Measurements from ENCODE around the gene OSBP2.

OSBP2 gene

DNA sequence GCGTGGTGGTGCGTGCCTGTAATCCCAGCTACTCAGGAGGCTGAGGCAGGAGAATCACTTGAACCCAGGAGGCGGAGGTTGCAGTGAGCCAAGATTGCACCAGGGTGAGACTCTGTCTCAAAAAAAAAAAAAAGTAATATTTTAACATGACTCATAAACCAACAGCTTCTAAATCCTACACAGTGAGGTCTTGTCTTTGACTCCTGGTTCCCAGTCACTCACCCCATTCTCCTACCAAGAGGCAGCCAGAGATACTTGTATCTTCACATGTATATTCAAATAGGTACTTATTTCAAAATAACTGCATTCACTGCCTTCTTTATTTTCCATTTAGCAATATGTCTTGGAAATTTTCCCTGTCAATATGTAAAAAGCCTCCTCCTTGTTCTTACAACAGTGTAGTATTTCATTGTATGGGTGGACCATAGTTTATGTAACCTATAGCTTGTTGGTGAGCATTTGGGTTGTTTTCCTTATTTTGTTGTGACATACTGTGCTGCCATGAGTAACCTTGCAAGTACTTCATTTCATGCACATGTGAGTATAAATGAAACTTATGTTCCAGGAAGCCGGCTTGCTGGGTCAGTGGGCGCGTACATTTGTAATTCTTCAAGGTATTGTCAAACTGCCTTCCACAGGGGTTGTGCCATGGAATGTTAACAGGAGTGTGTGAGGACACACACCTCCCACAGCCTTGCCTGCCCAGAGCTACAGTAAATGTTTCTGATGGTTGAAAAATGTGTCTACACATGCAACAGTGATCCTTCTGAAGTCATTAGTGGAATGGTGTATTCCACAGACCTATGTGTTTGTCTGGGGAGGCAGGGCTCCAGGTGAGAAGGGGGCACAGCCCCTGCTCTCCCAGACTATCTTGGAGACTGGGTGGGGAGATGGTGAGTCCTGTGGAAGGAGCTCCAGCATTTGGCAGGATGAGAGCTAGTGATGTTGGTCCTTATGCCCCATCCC is 47.9 kb downstream of the OSBP2 start:
- Histone ChIP-seq H3K79me1 (replicated peaks; ENCODE audit: low read length, poor library complexity, severe bottlenecking) (no peaks in the 10 kb centered on the region), H3K4me2 (ENCODE audit: low read length, poor library complexity, severe bottlenecking) (no peak overlapping the region), H3K9me3 (ENCODE audit: control insufficient read depth, low read length) (no peaks in the 10 kb centered on the region), H3K4ac (ENCODE audit: low read depth in 1 of 2, low read length in 2 of 2) (no peak overlapping the region), H3K4me1 (ENCODE audit: control insufficient read depth, insufficient read depth, low read depth, low read length) (no peaks in the 10 kb centered on the region), H2BK120ac (ENCODE audit: low read depth, low read length) (no peak overlapping the region), H3K4me3 (ENCODE audit: insufficient read depth in 1 of 2, low read depth in 1 of 2, low read length in 2 of 2) (no peak overlapping the region), H4K91ac (ENCODE audit: low read length) (no peak overlapping the region), H4K8ac (ENCODE audit: low read length) (no peak overlapping the region), H2BK12ac (ENCODE audit: low read length in 2 of 2) (no peak overlapping the region), H2BK5ac (ENCODE audit: low read depth, low read length, poor library complexity, severe bottlenecking) (no peak overlapping the region), H3K36me3 (ENCODE audit: control insufficient read depth in 1 of 2, insufficient read depth in 2 of 2, low read depth in 1 of 2, low read length in 2 of 2) (no peaks in the 10 kb centered on the region), H2AFZ (ENCODE audit: low read depth, low read length) (no peak overlapping the region), H3K18ac (ENCODE audit: low read depth in 1 of 2, low read length in 2 of 2) (no peak overlapping the region), H3K27ac (ENCODE audit: low read length, poor library complexity, severe bottlenecking) (no peak overlapping the region), H3K9ac (ENCODE audit: low read length) (no peak overlapping the region), H3K14ac (ENCODE audit: low read length in 2 of 2) (no peak overlapping the region), H3K27me3 (ENCODE audit: control insufficient read depth in 1 of 2, insufficient read depth in 1 of 2, low read length in 2 of 2) (no peaks in the 10 kb centered on the region), H2AK5ac (ENCODE audit: low read length, severe bottlenecking) (no peak overlapping the region), H3K23ac (ENCODE audit: low read length in 2 of 2) (no peak overlapping the region), H2BK15ac (ENCODE audit: low read depth, poor library complexity, severe bottlenecking) (no peak overlapping the region)
- no peak for DNase-seq
- WGBS: 86% methylated on average over 6 of the region's 6 CpGs

DNA sequence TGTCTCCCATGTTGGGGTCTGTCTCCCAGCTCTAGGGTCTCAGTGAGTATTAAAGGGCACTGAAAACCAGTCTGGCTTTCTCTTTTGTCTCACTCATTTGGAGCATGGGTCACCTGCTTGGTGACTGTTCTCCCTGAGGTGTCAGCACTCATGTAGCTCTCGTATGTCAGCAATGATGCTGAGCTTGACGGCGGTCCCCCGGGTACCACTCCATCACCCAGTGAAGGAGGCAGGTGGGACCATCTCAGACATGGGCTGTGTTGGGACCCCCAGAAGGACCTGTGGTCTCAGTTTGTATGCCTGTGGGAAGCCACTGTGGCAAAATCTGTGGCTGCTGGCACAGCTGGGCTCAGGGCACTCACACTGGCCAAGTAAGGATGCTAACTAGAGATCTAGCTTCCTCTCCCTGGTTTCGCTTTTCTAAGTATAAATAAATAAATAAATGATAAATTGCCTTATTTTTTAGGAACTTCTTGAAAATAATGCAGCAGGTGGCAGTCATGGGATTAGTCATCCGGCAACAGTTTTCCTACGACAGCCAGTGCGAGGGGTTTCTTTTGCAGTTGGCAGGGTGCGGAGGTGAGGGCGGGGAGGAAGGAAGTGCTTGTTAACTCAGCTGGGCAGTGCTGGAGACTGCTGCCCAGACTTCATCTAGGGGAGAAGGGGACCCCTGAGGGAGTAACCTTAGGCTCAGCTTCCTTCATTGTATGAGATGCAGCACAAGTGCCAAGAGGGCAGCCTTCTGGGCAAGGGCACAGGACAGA is 48.8 kb downstream of the OSBP2 start:
- H3K14ac ChIP-seq (ENCODE audit: low read length in 2 of 2): no peak overlapping the region
- no peak overlapping the region for H4K8ac ChIP-seq (ENCODE audit: low read length)
- no peak overlapping the region for H3K18ac ChIP-seq (ENCODE audit: low read depth in 1 of 2, low read length in 2 of 2)
- H3K4me3 ChIP-seq (ENCODE audit: insufficient read depth in 1 of 2, low read depth in 1 of 2, low read length in 2 of 2): no peak overlapping the region
- no peak overlapping the region for H4K91ac ChIP-seq (ENCODE audit: low read length)
- no peak overlapping the region for H3K27ac ChIP-seq (ENCODE audit: low read length, poor library complexity, severe bottlenecking)
- H2BK15ac ChIP-seq (ENCODE audit: low read depth, poor library complexity, severe bottlenecking): no peak overlapping the region
- H2AFZ ChIP-seq (ENCODE audit: low read depth, low read length): no peak overlapping the region
- no peak for DNase-seq
- no peak overlapping the region for H3K4me2 ChIP-seq (ENCODE audit: low read length, poor library complexity, severe bottlenecking)
- no peak overlapping the region for H3K4ac ChIP-seq (ENCODE audit: low read depth in 1 of 2, low read length in 2 of 2)
- H3K9me3 ChIP-seq (ENCODE audit: control insufficient read depth, low read length): no peaks in the 10 kb centered on the region
- no peaks in the 10 kb centered on the region for H3K79me1 ChIP-seq (replicated peaks; ENCODE audit: low read length, poor library complexity, severe bottlenecking)
- WGBS: 92% methylated on average over 9 of the region's 10 CpGs
- H2BK12ac ChIP-seq (ENCODE audit: low read length in 2 of 2): no peak overlapping the region
- no peak overlapping the region for H3K9ac ChIP-seq (ENCODE audit: low read length)
- H2BK5ac ChIP-seq (ENCODE audit: low read depth, low read length, poor library complexity, severe bottlenecking): no peak overlapping the region
- no peak overlapping the region for H3K23ac ChIP-seq (ENCODE audit: low read length in 2 of 2)
- no peak overlapping the region for H2AK5ac ChIP-seq (ENCODE audit: low read length, severe bottlenecking)
- no peaks in the 10 kb centered on the region for H3K36me3 ChIP-seq (ENCODE audit: control insufficient read depth in 1 of 2, insufficient read depth in 2 of 2, low read depth in 1 of 2, low read length in 2 of 2)
- no peaks in the 10 kb centered on the region for H3K27me3 ChIP-seq (ENCODE audit: control insufficient read depth in 1 of 2, insufficient read depth in 1 of 2, low read length in 2 of 2)
- no peak overlapping the region for H2BK120ac ChIP-seq (ENCODE audit: low read depth, low read length)
- H3K4me1 ChIP-seq (ENCODE audit: control insufficient read depth, insufficient read depth, low read depth, low read length): no peaks in the 10 kb centered on the region

DNA sequence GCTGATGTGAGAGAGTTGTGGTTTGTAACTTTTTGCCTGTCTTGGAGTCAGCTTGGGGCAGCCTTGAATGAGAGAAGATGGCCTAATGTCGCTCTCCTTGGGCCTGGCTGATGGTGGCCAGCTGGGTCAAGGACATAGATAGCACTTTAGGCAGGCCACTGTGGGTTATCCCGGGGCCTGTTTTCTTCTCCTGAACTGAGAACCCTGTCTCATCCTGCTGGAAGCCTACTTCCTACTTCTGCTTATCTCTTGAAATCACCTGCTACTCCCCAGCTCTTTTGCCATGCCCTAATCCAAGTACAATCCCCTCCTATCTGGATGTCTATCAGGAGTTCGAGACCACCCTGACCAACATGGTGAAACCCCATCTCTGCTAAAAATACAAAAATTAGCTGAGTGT is 49.5 kb downstream of the OSBP2 start:
- no peak overlapping the region for H2AK5ac ChIP-seq (ENCODE audit: low read length, severe bottlenecking)
- H3K36me3 ChIP-seq (ENCODE audit: control insufficient read depth in 1 of 2, insufficient read depth in 2 of 2, low read depth in 1 of 2, low read length in 2 of 2): no peaks in the 10 kb centered on the region
- H3K23ac ChIP-seq (ENCODE audit: low read length in 2 of 2): no peak overlapping the region
- H4K91ac ChIP-seq (ENCODE audit: low read length): no peak overlapping the region
- no peak for DNase-seq
- H3K79me1 ChIP-seq (replicated peaks; ENCODE audit: low read length, poor library complexity, severe bottlenecking): no peaks in the 10 kb centered on the region
- H3K18ac ChIP-seq (ENCODE audit: low read depth in 1 of 2, low read length in 2 of 2): no peak overlapping the region
- H3K27me3 ChIP-seq (ENCODE audit: control insufficient read depth in 1 of 2, insufficient read depth in 1 of 2, low read length in 2 of 2): no peaks in the 10 kb centered on the region
- no peak overlapping the region for H2BK15ac ChIP-seq (ENCODE audit: low read depth, poor library complexity, severe bottlenecking)
- no peak overlapping the region for H3K27ac ChIP-seq (ENCODE audit: low read length, poor library complexity, severe bottlenecking)
- WGBS: 81% methylated on average over 3 of the region's 3 CpGs
- H2BK5ac ChIP-seq (ENCODE audit: low read depth, low read length, poor library complexity, severe bottlenecking): no peak overlapping the region
- no peaks in the 10 kb centered on the region for H3K4me1 ChIP-seq (ENCODE audit: control insufficient read depth, insufficient read depth, low read depth, low read length)
- no peak overlapping the region for H3K14ac ChIP-seq (ENCODE audit: low read length in 2 of 2)
- no peak overlapping the region for H4K8ac ChIP-seq (ENCODE audit: low read length)
- no peak overlapping the region for H3K4me3 ChIP-seq (ENCODE audit: insufficient read depth in 1 of 2, low read depth in 1 of 2, low read length in 2 of 2)
- no peak overlapping the region for H3K4ac ChIP-seq (ENCODE audit: low read depth in 1 of 2, low read length in 2 of 2)
- no peak overlapping the region for H3K4me2 ChIP-seq (ENCODE audit: low read length, poor library complexity, severe bottlenecking)
- H2AFZ ChIP-seq (ENCODE audit: low read depth, low read length): no peak overlapping the region
- no peak overlapping the region for H3K9ac ChIP-seq (ENCODE audit: low read length)
- no peaks in the 10 kb centered on the region for H3K9me3 ChIP-seq (ENCODE audit: control insufficient read depth, low read length)
- no peak overlapping the region for H2BK120ac ChIP-seq (ENCODE audit: low read depth, low read length)
- H2BK12ac ChIP-seq (ENCODE audit: low read length in 2 of 2): no peak overlapping the region

DNA sequence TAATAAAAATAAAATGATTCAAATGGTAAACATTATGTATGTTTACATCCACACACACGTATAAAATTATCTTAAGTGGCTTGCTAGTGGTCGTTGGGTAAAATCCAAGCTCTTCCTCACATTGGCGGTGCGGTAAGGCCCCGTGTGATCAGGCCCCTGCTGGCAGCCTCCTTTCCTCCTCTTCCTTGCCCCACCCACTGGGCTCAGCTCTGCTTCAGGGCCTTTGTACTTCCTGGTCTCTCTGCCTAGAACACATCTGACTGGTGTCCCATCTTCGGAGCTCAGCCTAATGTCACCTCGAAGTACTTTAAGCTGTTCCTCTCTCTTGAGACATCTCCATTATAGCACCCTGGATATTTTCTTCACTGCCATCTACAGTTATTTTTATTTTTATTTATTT is 52.8 kb downstream of the OSBP2 start:
- Histone ChIP-seq H3K9me3 (ENCODE audit: control insufficient read depth, low read length) (no peaks in the 10 kb centered on the region), H3K4me1 (ENCODE audit: control insufficient read depth, insufficient read depth, low read depth, low read length) (no peaks in the 10 kb centered on the region), H2AFZ (ENCODE audit: low read depth, low read length) (no peak overlapping the region), H2AK5ac (ENCODE audit: low read length, severe bottlenecking) (no peak overlapping the region), H3K4me2 (ENCODE audit: low read length, poor library complexity, severe bottlenecking) (no peak overlapping the region), H2BK5ac (ENCODE audit: low read depth, low read length, poor library complexity, severe bottlenecking) (no peak overlapping the region), H3K79me1 (replicated peaks; ENCODE audit: low read length, poor library complexity, severe bottlenecking) (no peaks in the 10 kb centered on the region), H3K36me3 (ENCODE audit: control insufficient read depth in 1 of 2, insufficient read depth in 2 of 2, low read depth in 1 of 2, low read length in 2 of 2) (no peaks in the 10 kb centered on the region), H3K23ac (ENCODE audit: low read length in 2 of 2) (no peak overlapping the region), H4K8ac (ENCODE audit: low read length) (no peak overlapping the region), H3K18ac (ENCODE audit: low read depth in 1 of 2, low read length in 2 of 2) (no peak overlapping the region), H3K14ac (ENCODE audit: low read length in 2 of 2) (no peak overlapping the region), H3K27ac (ENCODE audit: low read length, poor library complexity, severe bottlenecking) (no peak overlapping the region), H2BK15ac (ENCODE audit: low read depth, poor library complexity, severe bottlenecking) (no peak overlapping the region), H3K27me3 (ENCODE audit: control insufficient read depth in 1 of 2, insufficient read depth in 1 of 2, low read length in 2 of 2) (no peaks in the 10 kb centered on the region), H4K91ac (ENCODE audit: low read length) (no peak overlapping the region), H3K9ac (ENCODE audit: low read length) (no peak overlapping the region), H3K4ac (ENCODE audit: low read depth in 1 of 2, low read length in 2 of 2) (no peak overlapping the region), H2BK12ac (ENCODE audit: low read length in 2 of 2) (no peak overlapping the region), H2BK120ac (ENCODE audit: low read depth, low read length) (no peak overlapping the region), H3K4me3 (ENCODE audit: insufficient read depth in 1 of 2, low read depth in 1 of 2, low read length in 2 of 2) (no peak overlapping the region)
- DNase-seq: no peak
- 81% methylated on average over 7 of the region's 7 CpGs for WGBS
